DMS53 treated with DMSO at 0.1 percent for 48 hours (cell line): ENCODE data around the gene MSMB.

Experiments used
- DNase-seq: peaks from one replicate; lab custom pipeline; 2025; ENCODE audit not compliant: unreplicated experiment; lab: John Stamatoyannopoulos, UW

The MSMB gene

DNA sequence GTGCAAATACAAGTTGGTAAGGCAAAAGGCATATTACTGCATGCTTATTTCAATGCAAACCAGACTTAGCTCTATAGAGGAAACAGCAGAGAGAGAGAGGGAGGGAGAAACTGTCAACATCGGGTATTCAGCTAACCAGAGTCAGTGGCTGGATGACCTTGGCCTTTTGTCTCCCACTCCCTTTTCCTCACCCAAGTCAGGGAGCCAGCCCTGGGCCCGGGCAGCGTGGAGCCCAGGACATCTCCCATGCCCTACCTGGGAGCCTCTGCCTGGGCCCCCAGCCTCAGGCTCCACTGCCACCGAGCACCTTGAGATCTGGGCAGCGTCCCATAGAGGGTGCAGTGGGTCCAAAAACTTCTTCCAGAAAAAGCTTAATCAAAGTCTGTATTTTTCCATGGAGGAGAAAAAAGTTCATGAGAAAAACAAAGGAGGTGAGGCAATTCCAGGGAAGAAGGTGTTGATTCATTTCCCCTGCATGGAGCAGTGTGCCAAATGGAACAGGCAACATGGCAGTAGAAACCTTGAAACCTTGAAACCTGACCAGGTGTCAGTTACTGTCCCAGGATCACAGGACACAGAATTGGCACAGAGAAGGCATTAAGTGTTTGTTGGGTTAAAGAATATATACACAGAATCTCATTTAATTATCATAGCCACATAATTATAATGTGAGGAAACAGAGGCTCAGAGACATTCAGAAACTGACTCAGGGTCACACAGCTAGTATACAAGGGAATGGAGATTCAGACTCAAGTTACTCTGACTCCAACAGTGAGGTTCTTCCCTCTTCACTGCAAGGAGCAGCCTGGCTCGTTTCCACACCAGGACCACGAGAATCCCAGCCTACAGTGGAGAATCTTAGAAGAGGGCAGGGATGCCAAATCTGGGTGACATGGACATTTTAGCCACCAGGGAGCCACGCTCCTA, 9.9 kb downstream of the MSMB start:
- no peak for DNase-seq

DNA sequence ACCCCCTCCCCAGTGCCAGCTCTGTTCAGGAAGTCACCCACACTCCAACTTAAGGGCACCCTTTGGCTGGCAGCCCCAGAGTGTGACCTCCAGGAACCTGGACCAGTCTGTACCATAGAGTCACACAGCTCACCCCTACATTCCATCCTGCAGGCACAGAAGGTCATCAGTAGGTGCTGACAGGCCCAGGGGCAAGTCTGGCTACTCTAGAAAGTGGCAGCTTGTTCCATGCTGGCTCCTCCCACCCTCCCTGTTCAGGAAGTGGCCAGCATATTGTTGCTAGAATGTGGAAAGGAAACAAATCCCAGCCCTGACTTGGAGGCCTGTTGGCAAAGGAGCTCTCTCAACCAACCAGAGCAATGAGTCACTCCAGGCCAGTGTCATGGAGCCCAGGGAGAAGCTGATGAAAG, 12.5 kb downstream of the MSMB start:
- DNase-seq = peak; percentile 53

DNA sequence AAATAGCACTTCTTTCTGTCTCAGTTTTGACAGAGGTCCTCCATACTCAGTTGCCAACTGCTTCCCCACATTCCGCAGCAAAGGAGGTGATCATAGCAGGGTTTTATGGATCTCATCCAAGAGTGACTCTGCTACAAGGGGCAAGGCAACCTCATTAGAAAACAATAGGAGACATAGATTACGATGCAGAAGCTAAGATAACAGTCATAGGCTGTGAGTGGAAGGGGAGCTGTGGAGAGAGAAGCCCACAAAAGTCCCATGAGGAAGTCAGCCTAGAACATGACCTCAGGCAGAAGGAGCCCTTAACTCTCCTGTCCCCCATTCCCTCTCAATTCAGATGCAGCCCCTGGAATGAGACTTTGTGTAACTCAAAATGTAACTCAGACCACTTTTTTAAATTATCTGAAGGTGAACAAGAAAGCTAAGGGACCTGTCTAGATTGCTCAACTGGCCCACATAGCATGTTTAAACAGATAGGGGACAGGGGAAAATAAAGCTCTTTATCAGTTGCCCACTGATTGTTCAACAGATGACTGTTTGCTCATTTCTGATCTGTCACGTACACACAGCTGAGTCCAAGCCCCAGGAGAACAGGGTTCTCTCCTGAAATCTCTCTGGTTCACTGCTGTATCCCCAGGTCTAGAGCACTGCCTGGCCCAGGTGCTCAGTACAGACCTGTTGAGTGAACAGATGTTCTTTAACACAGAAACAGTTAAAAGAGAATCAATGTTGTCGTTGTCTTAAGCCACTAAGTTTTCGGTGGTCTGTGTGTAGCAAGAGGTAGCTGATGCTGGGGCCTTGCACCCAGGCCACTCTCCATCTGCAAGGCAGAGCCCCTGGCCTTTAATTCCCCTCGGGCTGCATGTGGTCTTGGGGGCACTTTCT, 14.2 kb downstream of the MSMB start:
- no peak for DNase-seq

DNA sequence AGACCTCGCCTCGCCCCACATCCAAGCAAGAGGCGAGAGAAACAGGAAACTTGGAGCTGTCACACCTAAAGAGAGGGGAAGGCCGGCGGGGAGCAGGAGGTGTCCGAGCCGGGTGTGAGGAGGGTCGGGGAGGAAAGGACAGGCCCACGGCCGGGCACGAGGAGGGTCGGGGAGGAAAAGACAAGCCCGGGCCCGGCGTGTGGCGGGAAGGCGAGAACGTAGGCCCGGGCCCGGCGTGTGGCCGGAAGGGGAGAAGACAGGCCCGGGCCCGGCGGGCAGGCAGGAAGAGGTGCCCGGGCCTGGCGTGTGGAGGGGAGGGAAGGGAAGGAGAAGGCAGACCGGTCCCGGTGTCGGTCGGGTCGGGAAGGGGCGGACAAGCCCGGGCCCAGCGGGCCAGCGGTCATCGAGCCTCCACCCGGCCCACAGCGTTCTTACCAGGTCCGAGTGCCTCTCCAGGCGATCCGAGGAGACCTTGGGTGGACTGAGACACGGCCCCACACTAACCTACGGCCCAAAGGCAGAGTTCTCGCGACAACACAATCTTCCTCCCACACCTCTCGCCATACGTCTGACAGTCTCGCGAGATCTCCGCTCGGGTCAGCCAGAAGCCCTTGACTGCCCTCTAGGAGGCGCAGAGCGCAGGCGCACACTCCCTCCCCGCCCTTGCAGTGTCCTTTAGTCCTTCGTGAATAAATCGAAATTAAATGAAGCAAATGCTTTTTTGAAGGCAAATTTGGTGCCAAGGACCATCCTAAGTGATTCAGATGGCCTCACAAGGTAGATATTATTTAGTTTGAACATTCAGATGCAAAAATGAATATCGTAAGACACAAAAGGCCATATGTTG, 15.8 kb downstream of the MSMB start, which contains the start of gene NCOA4:
Gene NCOA4 (minus strand): TSS at position 533 of the 847 bp plus-strand sequence. CDS start 13,943 bp downstream, outside the sequence.
- DNase-seq = peak; percentile 95

DNA sequence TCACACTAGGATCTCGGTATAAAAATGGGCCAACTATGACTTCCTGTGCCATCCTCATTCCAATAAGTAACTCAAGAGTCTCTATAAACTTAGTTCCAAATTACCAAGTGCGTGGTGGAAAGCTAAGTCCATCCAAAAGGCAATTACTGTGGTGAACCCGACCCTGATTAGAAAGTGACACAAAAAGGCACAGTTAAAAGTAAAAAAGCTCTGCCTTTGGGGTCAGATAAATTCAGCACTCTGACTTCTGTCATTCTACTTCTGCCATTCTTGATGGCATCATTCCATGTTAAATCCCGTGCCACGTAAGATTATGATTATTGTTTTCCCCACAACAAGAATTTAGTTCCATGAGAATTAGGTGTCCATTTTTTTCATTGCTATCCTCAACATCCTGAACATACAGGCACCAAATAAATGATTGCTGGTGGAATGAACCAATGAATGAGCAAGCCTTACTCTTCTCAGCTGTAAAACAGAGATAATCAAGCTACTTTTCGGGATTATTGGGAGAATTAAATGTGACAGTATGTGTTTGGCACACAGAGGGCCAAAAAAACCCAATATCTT, 16.5 kb downstream of the MSMB start:
- DNase-seq = no peak

DNA sequence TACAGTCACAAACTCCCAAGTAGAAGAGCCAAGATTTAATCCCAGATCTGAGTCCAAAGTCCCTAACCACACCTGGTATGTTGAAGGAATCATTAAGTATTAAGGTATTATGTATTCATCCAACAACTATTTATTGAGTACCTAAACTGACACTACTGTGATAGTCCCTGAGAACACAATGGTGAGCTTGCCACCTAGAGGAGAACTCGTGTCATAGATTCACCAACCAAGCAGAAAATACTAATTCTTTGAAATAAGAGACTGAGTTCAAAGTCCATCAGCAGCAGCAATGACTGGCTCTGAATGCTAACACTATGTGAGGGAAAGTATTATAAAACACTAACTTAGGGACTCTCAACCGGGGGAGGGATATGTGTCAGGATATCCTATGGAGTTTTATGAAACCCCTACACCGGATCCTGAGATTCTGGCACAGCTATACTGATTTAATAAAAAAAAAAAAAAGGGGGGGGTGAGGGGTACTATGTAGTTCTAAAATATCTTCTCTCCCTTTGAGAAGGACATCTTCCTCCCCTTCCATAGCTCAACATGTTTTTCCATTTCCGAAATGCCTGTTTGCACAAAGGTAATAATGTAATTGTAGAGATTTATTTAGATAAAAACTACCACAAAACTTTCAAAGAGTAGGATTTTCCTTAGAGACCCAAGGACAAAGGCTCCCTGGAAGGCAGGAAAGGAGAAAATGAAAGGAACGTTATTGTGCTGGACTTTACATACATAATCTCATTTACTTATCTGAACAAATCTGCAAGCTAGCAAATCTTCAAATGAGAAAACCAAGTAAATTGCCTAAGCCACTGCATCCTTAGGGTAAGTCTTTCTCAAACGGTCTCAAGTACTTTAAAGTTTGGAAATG, 17.2 kb downstream of the MSMB start:
- peak; percentile 87 for DNase-seq

DNA sequence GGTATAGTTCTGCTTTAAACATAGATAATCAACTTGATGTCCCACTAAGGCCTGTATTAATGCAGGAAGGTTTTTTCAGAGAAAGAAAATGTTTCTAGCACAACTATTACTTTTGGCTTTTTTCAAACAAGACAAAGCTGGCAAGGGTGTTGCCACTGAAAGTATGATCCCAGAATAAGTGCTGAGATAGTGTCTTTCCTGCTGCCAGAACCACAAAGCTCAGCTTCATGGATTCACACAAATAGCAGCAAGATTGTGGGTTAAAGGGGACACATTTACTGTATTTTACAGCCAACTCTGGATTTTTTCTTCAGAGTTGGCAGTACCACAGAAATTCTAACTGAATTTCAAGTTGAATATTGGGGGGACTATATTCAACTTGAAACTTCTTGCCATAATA, 20.0 kb downstream of the MSMB start:
- DNase-seq = no peak

DNA sequence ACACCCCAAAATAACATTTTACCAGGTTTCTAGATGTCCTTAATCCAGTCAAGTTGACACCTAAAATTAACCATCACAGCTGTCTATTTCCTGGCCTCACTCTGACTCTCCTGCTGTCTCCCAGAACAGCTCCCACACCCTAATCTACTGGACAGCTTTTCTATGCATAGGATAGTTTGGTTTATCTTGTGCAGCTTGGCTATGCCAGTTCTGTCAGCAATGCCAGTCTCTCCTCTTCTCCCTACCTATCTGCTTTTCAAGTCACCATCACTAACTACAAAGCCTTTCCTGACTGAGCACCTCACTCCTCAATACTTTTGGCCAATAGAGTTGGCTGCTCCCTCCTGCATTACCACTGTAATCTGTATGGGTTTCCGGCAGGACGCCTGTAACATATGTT, 20.7 kb downstream of the MSMB start:
- no peak for DNase-seq

DNA sequence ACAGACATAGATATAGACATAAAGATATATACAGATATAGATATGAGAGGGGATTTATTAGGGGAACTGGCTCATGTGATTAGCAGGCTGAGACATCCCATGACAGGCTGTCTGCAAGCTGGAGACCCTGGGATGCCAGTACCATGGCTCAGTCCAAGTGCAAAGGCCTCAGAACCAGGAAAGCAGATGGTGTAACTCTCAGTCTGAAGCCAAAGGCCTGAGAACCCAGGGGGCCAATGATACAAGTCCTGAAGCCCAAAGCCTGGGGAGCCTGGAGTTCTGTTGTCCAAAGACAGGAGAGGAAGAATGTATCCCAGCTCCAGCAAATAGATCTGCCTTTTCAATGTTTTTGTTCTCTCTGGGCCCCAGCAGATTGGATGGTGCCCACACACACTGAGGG, 21.1 kb downstream of the MSMB start:
- DNase-seq = no peak

DNA sequence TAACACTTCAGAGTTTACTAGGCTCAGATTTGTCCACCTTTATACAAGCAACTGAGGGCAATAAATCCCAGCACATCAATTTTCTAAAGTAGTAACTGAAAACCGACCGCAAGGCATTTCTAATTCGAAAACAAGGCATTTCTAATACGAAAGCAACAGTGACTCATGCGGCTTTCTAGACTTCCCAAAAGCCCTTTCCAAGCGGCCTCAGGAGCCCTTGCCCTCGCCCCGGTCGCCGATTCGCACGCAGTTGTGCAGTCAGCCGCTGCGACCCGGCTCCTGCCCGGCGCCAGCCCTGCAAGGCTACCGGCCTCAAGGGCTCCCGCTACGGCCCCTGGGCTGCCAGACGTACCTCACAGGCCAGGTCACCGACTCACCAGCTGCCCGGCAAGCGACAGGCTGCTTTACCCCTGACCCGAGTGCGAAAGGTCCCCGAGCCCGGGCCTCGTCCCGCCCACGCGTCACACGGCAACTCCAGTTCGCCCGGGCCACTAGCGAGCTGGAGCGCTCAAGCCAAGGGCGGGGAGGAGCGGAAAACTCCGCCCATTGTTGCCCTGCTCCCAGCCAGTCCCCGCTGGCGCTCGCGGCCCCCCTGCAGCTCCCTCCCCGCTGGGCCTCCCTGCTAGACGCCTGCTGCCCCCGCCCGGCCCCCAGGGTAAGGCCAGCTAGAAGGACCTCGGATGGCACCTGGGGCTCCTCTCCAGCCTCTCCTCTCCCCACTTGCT, 22.9 kb downstream of the MSMB start:
- DNase-seq = peak; percentile 91

DNA sequence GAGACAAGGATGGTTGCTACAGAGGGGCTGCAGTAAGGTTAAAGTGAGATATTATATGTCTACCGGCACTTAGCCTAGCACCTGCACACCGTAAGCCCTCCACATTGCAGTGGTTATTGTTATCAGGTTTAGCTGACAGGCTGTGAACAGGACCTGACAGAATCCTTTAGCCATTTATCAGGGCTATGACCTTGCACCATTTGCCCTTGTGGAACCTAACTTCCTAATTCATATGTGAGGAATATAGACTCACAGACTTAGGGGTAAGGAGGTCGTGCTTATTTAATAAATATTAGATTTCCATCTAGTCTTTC, 25.8 kb downstream of the MSMB start:
- DNase-seq = no peak

DNA sequence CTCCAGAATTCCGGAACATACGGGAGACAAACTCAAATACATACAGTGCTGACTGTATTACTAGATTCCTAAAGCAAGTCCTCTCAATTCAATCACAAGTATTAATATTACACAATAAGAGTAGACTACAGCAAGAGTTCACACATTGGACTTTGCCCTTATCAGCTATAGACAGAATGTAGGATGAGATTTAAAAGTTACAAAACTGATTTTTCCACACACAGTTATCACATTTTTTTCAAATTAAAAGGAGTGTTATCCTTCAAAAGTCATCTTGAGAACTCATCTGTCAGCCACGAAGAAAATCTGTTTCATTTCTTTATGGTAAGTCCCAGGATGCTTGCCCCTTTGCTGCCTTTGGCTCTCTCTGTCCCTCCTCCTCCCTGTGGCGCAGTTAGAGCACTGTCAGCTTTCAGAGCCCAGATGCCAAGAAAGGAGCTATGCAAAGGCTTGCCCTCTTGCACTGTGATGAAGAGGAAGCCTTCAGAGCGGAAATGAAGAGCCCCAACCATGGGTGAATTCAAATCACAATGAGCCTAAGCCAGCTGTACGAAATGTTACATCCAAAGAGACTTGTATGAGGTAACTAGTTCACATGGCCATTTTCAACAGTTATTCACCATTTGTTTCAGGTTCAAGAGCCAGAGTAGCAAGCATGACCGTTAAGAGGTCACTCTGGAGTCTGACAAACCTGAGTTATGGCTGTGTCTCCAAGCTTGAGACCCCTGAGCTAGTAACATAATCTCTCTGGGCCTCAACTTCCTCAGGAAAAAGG, 26.3 kb downstream of the MSMB start:
- no peak for DNase-seq

DNA sequence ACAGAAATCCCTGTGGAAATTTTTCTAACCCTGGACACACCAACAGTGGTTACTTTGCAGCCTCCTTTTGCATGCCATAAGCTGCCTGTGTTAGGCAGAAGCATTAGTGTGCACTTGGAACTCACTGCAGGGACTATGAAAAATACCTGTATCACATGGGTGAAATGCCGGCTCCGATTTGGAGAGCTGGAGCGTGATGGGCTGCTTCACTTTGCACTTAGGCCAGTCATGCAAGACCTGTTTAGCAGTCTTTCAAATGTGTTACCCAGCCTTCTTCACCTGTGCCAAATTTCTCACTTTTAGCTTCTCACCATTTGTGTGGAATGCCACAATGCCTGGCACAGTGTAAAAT, 26.9 kb downstream of the MSMB start:
- no peak for DNase-seq

DNA sequence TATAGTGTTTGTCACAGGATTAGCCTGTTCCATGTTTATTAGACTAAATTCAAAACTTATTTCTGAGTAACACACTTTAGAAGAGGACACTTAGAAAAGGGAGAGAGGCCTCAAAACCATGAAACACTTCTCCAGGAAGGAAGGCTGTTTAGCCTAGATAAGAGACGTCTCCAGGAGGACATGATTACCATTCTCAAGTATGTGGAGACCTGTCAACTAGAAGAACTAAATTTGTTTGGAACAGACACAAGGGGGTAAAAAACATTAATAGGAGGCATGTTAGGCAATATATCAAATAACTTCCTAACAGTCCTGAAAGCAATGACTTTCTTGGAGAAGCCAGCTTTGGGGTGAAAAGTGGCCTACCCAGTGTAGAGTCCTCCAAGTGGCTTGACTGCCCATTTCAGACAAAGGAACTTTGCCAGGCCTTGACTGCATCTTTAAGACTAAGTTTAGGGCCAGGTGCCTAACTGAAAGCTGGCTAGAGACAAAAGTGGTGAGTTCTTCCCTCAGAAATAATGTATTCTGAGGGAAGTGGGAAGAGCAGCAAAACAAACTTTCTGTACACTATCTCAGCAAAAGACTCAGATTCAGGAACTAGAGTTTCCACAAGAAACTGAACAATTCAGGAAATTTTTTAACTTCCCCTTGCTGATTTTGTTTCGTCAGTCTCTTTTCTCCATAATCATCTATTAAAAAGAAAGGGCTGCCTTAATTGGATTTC, 27.5 kb downstream of the MSMB start:
- no peak for DNase-seq

DNA sequence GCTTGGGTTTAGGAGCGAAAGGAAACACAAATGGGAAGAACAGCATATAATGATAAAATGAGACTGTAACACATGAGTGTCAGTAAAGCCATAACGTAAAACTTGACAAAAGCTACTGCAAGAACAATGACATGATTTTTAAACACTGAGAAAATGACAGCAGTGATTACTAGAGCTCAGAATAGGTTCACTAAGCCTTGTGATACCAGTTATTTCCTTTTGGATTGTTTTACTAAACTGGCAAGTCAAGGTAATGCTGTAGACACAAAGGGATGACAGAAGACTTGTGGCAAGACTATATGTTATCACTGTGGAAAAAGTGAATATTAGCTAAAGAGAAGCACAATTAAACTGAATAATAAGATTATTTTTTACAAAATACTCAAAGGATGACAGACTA, 28.3 kb downstream of the MSMB start:
- no peak for DNase-seq

DNA sequence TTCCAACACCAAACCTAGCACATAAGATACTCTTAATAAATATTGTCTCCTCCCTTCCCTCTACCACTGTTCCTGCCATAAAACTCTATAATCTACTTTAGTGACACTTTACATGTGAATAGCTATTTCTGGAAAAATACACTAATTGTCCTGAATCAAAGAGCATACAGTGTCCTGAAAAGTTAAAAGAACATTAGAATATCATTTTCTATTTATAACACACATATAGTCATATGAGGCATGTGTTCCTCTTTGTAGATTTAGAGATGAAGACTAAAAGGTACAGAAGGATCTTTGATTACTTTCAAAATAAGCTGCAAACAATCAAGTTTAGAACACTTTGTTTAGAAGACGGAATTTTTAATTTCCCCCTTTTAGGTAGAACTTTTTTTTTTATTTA, 29.3 kb downstream of the MSMB start:
- DNase-seq = no peak

DNA sequence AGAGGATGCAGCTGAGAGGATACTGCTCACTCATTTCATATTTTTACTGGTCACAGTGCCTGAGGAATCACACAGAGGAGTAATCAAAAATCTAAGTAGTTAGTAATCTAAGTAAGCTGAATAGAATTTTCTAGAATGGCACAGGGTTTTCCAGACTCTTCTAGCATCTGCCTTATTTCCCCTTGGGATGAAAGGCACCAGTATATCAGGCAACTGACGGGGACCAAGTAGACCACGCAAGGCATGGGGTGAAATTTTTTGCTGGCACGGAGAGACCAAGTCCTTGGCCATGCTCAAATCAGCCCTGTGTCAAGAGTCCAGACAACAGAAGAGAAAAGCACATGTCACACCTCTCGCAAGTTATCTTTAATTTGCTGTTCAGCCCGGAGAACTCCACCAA, 29.9 kb downstream of the MSMB start:
- no peak for DNase-seq
